HG03103 (cell line): ENCODE data around the gene ATP6V1E1.

Experiments used
- ATAC-seq: cut with Tn5 transposase; IDR thresholded peaks from one replicate; pipeline ENCODE4 v1.9.1; 2021; ENCODE audit warnings: low read depth; ENCODE audit not compliant: unreplicated experiment

The ATP6V1E1 gene

DNA sequence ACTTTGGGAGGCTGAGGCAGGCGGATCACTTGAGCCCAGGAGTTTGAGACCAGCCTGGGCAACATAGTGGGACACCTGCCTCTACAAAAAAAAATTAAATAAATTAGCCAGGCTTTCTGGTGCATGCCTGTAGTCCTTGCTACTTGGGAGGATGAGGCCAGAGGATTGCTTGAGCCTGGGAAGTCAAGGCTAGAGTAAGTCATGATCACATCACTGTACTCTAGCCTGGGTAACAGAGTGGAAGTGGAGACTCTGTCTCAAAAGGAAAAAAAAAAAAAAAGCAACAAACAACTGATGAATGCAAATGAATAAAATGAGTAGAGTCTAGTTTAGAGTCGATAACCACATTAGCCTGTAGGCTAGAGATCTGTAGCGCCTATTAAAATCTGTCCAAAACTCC is 6.1 kb upstream of the ATP6V1E1 start:
- no peak for ATAC-seq

DNA sequence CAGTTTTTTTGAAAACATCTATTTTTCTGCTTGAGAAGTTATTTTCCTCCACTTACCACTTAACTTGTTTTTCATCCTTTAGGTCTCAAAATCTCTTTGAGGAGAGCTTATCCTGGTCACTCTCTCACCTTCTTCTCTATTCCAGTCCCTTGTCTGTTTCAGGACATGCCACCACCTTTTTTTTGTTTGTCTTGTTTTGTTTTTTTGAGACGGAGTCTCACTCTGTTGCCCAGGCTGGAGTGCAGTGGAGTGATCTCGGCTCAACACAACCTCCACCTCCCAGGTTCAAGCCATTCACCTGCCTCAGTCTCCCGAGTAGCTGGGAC is 5.4 kb upstream of the ATP6V1E1 start:
- ATAC-seq: no peak

DNA sequence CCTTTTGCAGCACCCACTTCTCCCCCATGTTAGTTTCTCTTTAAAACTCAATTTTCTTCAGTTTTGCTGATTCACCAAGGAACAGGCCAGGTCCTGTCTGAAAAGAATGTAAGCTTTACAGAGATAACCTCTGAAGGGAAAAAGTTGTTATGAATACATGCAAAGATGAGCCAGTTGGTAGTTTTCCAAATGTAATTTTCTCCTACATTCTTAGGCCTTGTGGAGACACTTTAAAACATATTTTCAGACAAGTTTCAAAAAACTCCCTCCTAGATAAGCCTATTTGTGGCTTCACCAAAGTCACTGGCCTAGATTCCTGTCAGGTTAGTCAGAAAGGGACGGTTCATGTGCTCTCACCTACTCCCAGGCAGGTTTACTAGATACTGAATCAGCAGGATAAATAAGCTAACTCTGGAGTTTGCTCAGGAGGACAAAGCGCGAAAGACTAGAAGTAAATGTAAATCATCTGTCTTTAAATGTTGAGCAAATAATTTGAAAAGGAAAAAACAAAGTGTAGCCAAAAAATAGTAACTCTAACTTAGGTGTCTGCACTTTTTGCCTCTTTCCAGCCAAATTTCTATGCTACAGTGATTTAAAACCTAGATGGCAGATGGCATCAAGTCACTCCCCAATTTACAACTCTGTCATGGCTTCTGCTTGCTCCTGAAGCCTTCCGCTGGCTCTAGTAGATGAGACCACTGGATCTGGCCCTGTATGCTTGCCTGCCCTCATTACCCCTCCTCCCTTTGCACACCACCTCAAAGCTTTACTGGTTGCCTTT is 4.9 kb upstream of the ATP6V1E1 start:
- no peak for ATAC-seq

DNA sequence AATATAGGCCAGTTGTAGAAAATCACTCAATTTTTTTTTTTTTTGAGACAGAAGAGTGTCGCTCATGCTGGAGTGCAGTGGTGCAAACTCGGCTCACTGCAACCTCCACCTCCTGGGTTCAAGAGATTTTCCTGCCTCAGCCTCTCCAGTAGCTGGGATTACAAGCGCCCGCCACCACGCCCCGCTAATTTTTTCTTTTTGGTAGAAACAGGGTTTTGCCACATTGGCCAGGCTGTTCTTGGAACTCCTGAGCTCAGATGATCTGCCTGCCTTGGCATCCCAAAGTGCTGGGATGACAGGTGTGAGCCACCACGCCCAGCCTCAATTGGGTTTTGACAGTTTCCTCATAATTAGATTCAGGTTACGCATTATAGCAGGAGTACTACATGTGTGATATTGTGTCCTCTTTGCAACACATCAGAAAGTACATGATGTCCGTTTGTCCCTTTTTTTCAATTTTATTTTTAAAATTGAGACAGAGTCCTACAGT is 2.6 kb upstream of the ATP6V1E1 start:
- no peak for ATAC-seq

DNA sequence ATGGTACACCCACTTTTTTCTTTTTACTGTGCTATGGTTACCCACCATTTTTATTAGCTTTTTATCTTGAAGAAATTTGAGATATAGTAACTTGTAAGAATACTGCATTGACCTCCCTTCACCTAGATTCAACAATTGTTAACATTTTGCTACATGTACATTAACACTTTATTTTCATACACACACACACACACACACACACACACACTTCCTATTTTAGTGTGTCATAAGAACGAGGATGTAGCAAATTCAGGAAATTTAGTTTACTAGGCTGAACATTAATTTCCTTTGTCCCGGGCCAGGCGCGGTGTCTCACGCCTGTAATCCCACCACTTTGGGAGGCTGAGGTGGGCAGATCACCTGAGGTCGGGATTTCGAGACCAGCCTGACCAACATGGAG is 1.1 kb upstream of the ATP6V1E1 start:
- no peak for ATAC-seq

DNA sequence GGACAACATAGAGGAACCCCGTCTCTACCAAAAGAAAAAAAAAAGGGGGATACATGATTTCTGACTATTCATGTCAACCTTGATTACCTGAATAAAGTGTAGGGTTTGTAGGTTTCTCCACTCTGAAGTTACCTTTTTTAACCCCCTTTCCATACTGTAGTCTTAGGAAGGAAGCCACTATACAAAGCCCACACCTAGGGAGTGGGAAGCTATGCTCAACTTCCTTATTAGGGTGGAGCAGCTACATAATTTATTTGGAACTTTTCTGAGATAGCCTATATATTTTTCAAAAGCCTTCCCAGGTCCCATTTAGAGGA is 582 bp upstream of the ATP6V1E1 start:
- no peak for ATAC-seq

DNA sequence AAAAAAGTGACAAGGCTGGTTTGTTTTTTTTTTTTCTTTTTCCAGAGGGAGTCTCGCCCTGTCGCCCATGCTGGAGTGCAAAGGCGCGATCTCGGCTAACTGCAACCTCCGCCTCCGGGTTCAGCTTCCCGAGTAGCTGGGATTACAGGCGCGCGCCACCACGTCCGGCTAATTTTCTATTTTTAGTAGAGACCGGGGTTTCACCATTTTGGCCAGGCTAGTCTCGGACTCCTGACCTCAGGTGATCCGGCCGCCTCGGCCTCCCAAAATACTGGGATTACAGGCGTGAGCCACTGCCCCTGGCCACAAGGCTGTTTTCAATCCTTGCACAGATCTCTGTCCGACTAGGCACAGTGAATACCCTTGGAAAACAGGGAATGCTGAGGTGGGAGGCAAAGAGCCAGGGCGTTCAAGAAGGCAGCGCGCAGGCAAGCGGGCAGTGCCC is 566 bp downstream of the ATP6V1E1 start:
- no peak for ATAC-seq

DNA sequence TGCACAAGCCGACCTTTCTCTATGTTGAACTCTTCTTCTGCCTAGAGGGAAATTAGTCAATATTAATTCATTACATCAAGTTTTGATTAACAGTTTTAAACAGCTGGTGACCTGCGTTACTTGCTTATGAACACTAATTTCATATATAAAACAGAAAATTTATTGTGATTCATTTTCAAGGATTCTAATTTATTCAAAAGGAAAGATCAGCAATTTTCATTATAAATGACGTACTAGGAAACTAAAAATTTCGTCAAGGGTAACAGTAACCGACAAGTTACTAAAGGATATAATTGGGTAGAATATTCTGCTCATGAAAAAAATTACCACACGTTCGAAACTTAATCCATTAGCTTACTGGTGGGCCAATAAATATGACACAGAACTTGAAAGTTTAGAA is 15.3 kb downstream of the ATP6V1E1 start:
- ATAC-seq: no peak

DNA sequence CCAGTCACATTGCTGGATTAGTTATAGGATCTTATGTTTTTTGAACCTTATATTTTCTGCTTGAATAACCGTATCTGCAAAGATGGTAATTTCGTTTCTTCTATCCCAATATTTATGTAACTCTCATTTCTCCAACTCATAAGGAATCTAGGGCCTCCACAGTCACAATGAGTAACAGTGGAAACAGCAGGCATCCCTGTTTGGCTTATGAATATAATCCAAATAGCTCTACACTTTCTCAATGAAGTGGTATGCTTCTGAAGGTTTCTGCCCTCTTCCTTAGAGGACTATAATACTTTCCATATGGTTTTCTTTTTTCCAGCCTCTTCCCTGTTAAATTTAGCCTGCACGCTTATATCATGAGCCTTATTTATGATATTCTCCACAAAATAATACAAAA is 16.5 kb downstream of the ATP6V1E1 start:
- ATAC-seq: no peak

DNA sequence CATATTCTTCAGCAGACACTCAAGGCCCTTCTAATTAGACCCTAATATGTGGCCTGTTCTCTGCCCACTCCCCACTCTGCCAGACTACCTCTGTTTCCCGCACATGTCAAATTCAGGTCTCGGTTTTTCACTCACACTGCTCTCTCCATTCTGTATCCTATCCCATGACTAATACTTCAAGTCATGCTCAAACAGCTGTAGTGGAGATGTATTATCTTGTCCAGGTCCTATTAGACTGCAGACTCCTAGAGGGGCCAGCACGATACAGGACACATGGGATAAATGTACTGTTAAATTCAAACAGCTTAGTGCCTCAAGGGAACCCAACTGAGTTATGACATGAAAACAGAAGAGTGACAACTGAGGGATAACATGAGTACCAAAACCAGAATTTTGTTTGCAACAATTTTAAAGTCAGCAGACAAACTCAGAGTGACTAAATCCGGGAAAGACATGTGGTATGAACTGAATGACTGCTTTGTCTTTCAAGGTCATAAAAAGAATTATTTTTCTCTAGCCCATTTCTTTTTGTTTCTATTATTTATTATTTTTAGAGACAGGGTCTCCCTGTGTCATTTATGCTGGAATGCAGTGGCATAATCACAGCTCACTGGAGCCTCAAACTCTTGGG is 20.5 kb downstream of the ATP6V1E1 start:
- ATAC-seq: no peak

DNA sequence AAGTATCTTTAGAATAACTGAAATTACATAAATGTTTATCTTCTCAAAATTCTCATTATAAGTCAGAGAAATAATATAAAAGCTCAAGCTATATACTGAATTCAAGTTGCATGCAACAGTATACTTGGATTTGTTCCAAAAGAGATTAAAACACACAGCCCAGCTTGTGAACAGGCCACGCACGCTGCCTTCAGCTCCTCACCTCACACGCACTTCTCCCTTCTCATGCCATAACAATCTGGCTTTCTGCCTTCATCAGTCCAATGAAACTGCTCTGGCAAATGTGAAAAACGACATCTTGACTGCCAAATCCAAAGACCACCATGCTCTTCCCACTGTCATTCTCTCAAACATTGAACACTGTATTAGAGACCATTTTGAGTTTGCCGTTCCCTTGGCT is 22.1 kb downstream of the ATP6V1E1 start:
- no peak for ATAC-seq

DNA sequence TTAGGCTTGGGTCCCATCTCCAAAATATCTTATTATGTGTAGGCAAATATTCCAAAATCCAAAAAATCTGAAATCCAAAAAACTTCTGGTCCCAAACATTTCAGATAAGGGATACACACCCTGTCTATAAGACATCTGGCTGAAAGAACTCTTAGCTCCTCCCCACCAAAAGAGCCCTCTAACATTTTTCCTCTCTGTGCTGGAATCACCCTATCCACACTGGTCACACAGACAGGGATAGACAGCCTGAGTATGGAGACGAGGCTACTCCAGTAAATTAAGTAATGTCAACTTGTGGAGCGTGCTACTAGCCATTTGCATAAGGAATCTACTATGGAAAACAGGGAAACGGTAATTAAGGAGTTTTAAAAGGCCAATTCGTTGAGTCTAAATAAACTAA is 24.9 kb downstream of the ATP6V1E1 start:
- ATAC-seq: no peak

DNA sequence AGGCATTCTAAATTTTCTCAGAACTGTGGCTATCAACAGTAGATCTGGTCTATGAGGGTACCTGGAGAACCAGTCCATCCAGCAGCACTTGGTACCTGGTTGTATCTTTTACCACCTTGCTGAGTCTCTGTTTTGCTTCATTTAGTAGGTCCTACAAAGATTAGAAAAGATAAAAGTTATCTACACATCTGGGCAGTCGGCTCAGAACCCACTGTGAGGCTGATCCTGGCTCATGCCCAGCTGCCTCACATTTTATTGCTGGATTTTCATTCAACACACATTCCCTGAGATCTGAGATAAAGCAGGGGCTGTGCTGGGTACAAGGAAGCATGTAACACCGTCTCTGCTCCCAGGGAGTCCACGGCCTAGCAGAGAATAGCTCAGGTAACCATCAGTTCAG is 27.5 kb downstream of the ATP6V1E1 start:
- no peak for ATAC-seq

DNA sequence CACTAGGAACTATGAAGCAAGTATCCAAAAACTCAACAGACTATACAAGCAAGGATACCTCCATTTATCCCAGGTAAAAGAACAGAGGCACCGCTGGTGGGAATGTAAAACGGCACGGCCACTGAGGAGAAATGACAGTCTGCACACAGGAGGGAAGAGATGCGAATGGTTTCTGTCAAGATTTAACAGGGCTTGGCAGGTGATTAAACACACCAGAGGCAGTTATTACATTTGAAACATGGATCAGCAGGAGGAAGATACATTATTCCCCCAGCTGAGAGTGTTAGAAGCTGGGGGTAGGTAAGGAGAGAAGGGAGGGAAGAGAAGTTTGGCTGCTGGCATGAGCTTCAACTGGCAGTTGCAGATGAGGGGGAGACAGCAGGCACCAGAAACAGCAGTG is 30.2 kb downstream of the ATP6V1E1 start:
- ATAC-seq: no peak

DNA sequence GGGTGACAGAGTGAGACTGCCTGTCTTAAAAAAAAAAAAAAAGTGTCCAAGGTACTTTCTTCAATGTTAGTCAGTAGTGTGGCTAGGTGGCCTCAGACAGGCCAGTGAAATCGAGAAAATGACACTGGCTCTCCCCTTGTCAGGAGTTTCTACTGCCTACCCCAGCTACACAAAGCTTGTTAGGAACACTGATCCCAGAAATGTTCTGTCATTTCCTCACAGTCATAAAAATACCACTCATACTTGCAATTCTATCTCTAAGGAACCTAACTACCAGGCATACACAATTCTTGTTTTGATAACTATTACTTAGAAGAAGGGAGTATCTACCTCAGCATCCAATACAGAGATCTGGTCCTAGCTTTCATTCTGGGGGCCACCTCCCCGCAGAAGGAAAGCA is 31.3 kb downstream of the ATP6V1E1 start:
- no peak for ATAC-seq

DNA sequence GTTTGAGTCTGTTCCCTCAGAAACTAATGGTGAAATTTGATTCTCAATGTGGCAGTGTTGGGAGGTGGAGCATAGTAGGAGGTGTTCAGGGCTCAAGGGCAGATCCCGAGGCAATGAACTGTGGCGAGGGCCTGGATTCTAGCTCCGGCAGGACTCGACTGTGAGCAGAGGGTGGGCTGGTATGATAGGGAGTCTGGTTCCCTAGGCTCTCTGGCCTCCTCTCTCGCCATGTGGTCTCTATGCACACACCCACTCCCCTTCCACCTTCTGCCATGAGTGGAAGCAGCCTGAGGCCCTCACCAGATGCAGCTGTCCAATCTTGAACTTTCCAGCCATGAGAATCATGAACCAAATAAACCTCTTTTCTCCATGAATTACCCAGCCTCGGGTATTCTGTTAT is 32.3 kb downstream of the ATP6V1E1 start:
- no peak for ATAC-seq

DNA sequence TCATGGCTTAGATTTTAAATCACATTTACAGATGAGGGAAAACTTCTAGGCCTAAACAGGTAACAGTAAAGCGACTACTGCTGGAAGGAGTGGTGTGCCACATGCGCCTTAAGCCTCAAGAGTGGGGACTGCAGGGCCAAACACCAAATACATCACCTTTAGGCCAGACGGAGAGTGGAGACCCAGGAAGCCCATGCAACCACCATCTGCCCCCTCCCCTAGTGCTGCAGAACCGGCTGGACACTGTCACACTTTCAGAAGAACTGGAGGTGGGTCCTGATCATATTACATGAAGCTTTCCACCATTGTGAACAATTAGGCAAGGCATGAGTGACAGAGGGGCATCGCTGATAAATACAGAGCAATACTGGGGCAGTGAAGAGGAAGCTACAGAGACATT is 36.3 kb downstream of the ATP6V1E1 start:
- no peak for ATAC-seq

DNA sequence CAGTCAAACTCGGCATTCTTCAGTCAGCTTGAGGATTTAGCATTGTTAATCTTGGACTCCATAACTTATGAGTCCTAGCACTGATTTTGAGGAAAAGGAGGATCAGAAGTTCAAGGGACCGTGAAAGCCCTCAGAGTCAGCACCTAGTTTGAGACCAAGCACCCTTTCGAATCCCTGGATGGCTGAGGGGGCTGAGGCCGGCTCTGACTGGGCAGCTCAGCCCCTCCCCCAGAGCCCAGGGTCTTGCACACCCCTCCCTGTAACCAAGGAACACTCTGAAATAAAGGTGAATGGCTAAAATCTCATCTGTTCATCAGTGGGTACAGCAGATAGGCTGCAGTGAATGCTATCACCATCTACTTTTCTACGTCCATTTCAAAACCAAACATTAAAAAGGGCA is 38.0 kb downstream of the ATP6V1E1 start:
- ATAC-seq: no peak

DNA sequence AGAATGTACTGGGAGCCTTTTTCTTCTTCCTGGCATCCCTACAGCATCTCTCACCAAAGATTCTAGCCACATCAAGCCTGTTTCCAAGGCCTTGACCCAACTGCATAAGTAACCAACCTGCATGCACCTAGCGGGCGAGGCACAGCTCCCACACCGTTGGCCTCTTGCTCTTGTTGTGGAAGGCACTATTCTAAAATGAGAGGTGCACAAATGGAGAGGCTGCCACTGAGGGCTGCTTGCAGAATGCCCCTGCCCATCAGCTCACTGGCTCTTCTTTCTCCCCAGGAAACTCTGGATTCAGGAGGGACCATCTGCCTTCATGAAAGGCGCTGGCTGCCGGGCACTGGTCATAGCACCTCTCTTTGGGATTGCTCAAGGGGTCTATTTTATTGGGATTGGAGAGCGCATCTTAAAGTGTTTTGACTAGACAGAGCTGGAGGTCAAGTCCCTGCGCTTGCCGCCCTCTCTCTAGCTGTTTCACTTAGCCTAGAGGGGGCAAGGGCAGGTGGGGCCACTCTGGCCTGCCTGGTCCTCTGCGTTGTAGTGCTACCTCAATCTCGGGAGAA is 38.7 kb downstream of the ATP6V1E1 start:
- ATAC-seq: no peak

DNA sequence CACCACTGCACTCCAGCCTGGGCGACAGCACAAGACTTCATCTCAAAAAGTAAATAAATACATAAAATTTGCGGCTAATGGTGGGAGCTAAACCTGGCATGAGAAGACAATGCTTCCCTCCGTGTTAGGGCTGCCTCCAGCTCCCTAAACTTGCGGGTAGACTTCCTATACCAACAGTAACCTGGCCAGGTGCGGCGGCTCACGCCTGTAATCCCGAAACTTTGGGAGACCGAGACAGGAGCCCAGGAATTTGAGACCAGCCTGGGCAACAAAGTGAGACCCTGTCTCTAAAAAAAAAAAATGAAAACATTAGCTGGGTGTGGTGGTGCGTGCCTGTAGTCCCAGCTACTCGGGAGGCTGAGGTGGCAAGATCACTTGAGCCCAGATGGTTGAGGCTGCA is 39.9 kb downstream of the ATP6V1E1 start:
- ATAC-seq: no peak

DNA sequence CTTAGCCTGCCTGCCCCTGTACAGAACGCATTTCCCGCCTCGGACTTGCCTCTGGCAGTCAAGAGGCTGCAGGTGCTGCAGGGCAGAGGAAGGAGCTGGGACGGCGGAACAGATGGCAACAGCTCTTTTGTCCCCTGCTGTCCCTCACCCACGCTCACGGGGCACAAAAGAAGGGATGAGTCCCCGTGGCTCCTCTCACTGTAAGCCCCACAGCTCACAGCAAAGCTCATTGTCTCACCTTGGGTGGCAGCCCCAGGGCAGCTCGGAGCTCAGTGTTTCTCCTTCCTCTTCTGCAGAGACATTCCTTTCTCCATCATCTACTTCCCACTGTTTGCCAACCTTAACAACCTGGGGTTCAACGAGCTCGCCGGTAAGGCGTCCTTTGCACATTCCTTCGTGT is 40.9 kb downstream of the ATP6V1E1 start:
- ATAC-seq: no peak

DNA sequence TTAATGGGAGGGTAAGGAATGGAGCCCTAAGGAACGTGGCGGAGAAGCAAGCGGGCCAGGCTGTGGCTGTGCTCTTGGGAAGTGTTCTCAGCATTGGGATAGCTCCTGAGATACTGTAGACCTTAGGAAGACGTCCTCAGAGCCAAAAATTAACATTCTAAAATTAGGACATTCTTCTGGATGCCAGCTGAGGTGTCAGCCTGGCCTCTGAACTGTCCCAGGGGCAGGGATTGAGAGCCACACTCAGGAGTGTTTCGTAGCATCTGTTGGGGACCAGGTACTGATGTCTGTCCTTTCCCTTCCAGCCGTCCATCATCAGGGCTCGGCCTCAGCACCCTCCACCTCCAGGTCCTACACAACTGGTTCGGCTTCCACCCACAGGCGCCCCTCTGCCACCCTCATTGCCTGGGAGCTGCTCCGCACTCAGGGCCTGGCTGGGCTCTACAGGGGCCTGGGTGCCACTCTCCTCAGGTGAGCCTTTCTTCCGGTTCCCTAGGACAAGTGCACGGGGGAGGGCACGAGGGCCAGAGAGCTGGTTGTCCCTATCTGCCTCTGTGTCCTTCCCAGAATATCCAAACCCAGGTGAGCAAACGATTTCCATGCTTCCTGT is 41.6 kb downstream of the ATP6V1E1 start:
- no peak for ATAC-seq
